Neuronal stem cell (in vitro differentiated cells): Measurements from ENCODE around the gene FBXO22.
A peak's percentile ranks its signal among the peaks of the same experiment; 100 is the strongest.

Experiments
- DNase-seq: peaks from one replicate; pipeline ENCODE4 v3.0.0-alpha.2; 2013; ENCODE audit warnings: low spot score
- H2AFZ ChIP-seq: one replicate; pipeline ENCODE4 v1.6.1; 2013; ENCODE audit warnings: mild to moderate bottlenecking, low read length, inconsistent platforms
- H2AK5ac ChIP-seq: 2 replicates; pipeline ENCODE4 v1.6.1; 2013; ENCODE audit warnings: low read depth, mild to moderate bottlenecking, inconsistent platforms, low read length, moderate library complexity, mixed read lengths
- H2BK120ac ChIP-seq: 2 replicates; pipeline ENCODE4 v1.6.1; 2013; ENCODE audit warnings: low read depth, mild to moderate bottlenecking, inconsistent platforms, low read length, moderate library complexity, mixed read lengths
- H2BK12ac ChIP-seq: one replicate; pipeline ENCODE4 v1.6.1; 2013; ENCODE audit warnings: low read length, inconsistent platforms
- H2BK15ac ChIP-seq: 2 replicates; pipeline ENCODE4 v1.6.1; 2013; ENCODE audit warnings: mild to moderate bottlenecking, low read length, inconsistent platforms, mixed read lengths
- H2BK5ac ChIP-seq: one replicate; pipeline ENCODE4 v1.6.1; 2013; ENCODE audit warnings: inconsistent platforms, mild to moderate bottlenecking, low read length, moderate library complexity
- H3K14ac ChIP-seq: one replicate; pipeline ENCODE4 v1.6.1; 2013; ENCODE audit warnings: low read length, inconsistent platforms
- H3K18ac ChIP-seq: 2 replicates; pipeline ENCODE4 v1.6.1; 2013; ENCODE audit warnings: low read length, inconsistent platforms
- H3K23ac ChIP-seq: 2 replicates; pipeline ENCODE4 v1.6.1; 2013; ENCODE audit warnings: low read depth, mild to moderate bottlenecking, mixed read lengths, low read length, inconsistent platforms; ENCODE audit not compliant: poor library complexity
- H3K27ac ChIP-seq: replicated peaks from 3 replicates; pipeline ENCODE4 v1.5.1; 2013; ENCODE audit warnings: low read length, inconsistent platforms
- H3K27me3 ChIP-seq, 3 experiments: 2 replicates each; pipeline ENCODE4 v1.6.1; 2013; ENCODE audit warnings: low read length in 3 of 3, mild to moderate bottlenecking in 2 of 3, inconsistent platforms in 1 of 3, low read depth in 1 of 3, mixed read lengths in 1 of 3, moderate library complexity in 1 of 3; ENCODE audit not compliant: control insufficient read depth in 3 of 3, insufficient read depth in 3 of 3
- H3K36me3 ChIP-seq, 2 donors: replicated peaks in 1 of 2; 2 replicates each; pipeline ENCODE4 v1.6.1; 2013; ENCODE audit warnings: low read length in 2 of 2; ENCODE audit not compliant: control insufficient read depth in 2 of 2, insufficient read depth in 2 of 2
- H3K4ac ChIP-seq: 2 replicates; pipeline ENCODE4 v1.6.1; 2013; ENCODE audit warnings: inconsistent platforms, mild to moderate bottlenecking, low read length, moderate library complexity
- H3K4me1 ChIP-seq, 2 donors: 1 replicate in 1 of 2; 2 replicates in 1 of 2; pipeline ENCODE4 v1.6.1; 2013; ENCODE audit warnings: low read length in 2 of 2, low read depth in 1 of 2; ENCODE audit not compliant: control insufficient read depth in 2 of 2, insufficient read depth in 1 of 2
- H3K4me2 ChIP-seq: one replicate; pipeline ENCODE4 v1.6.1; 2013; ENCODE audit warnings: mild to moderate bottlenecking, low read length, inconsistent platforms; ENCODE audit not compliant: insufficient read depth, poor library complexity, severe bottlenecking
- H3K4me3 ChIP-seq, 2 donors: 2 replicates each; pipeline ENCODE4 v1.5.1; 2013; ENCODE audit warnings: low read length in 2 of 2, mild to moderate bottlenecking in 2 of 2, inconsistent platforms in 1 of 2, moderate library complexity in 1 of 2
- H3K79me1 ChIP-seq: one replicate; pipeline ENCODE4 v1.6.1; 2013; ENCODE audit warnings: low read depth, mild to moderate bottlenecking, inconsistent platforms, low read length, moderate library complexity
- H3K9ac ChIP-seq: one replicate; pipeline ENCODE4 v1.6.1; 2013; ENCODE audit warnings: mild to moderate bottlenecking, low read depth, low read length, inconsistent platforms; ENCODE audit not compliant: poor library complexity
- H3K9me3 ChIP-seq, 2 donors: replicated peaks in 1 of 2; 2 replicates each; pipeline versions ENCODE3 to v1.6.1; 2013; ENCODE audit warnings: low read length in 2 of 2, mild to moderate bottlenecking in 2 of 2, inconsistent platforms in 1 of 2, low read depth in 1 of 2, mixed read lengths in 1 of 2, moderate library complexity in 1 of 2; ENCODE audit not compliant: control insufficient read depth in 2 of 2, insufficient read depth in 1 of 2
- H4K8ac ChIP-seq: one replicate; pipeline ENCODE4 v1.6.1; 2013; ENCODE audit warnings: low read depth, mild to moderate bottlenecking, inconsistent platforms, low read length, moderate library complexity
- H4K91ac ChIP-seq: one replicate; pipeline ENCODE4 v1.6.1; 2013; ENCODE audit warnings: low read length, low read depth, mild to moderate bottlenecking, inconsistent platforms; ENCODE audit not compliant: poor library complexity
- WGBS, 2 donors: extraction: QIAGEN DNeasy Blood & Tissue Kit; methylation state at CpG; one replicate each; pipeline ENCODE4 v1.1.7; 2013; ENCODE audit warnings: missing lambda C conversion rate in 2 of 2, mixed read lengths in 1 of 2; ENCODE audit not compliant: insufficient read length in 2 of 2, insufficient replicate concordance in 1 of 2; ENCODE audit errors: extremely low coverage in 2 of 2; 5-methylcytosine and 5-hydroxymethylcytosine counted together

Gene FBXO22

DNA sequence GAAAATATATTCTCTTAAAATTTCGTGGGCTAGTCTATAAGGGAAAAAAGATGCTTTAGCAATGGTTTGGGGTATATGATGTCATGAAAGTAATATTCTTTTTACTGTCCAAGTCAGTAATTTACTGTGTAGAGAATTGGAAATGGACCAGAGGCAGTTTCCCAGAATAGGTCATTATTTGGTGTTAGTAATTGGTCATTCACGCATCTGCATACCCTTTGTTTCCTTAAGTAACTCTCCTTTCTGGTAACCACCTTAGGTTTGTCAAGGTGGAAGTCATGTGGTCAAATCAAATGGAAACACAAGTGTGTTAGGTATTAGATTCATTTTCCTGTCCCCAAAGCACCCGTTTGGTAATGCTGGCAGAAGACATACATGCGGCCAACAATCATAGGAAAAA lies 23.9 kb downstream of the FBXO22 start:
- no peak overlapping the region for H2AFZ ChIP-seq
- no peak overlapping the region for H3K4me3 ChIP-seq
- H2BK5ac ChIP-seq, result no peak overlapping the region
- H3K4ac ChIP-seq, result no peak overlapping the region
- no peak overlapping the region for H3K18ac ChIP-seq
- H3K23ac ChIP-seq, result no peak overlapping the region
- WGBS, 2 donors, result no CpG with 5 or more reads among the region's 4 CpGs
- no peak overlapping the region for H2AK5ac ChIP-seq
- DNase-seq, result no peak
- no peak overlapping the region for H2BK120ac ChIP-seq
- H3K27ac ChIP-seq, result no peak overlapping the region
- no peak overlapping the region for H2BK12ac ChIP-seq
- no peak overlapping the region for H4K8ac ChIP-seq
- no peak overlapping the region for H4K91ac ChIP-seq
- no peaks in the 10 kb centered on the region for H3K27me3 ChIP-seq
- no peaks in the 10 kb centered on the region for H3K79me1 ChIP-seq
- no peaks in the 10 kb centered on the region for H3K9me3 ChIP-seq
- H3K9ac ChIP-seq, result no peak overlapping the region
- no peak overlapping the region for H3K4me2 ChIP-seq
- no peak overlapping the region for H3K14ac ChIP-seq
- no peak overlapping the region for H2BK15ac ChIP-seq
- H3K4me1 ChIP-seq, result no peaks in the 10 kb centered on the region
- H3K36me3 ChIP-seq, result peaks cover 13 to 96% of the 10 kb centered on the region in 2 donors

- WGBS, 2 donors, result no CpG with 5 or more reads among the region's 9 CpGs
- Histone ChIP-seq H2AK5ac (no peak overlapping the region), H3K4ac (no peak overlapping the region), H2BK12ac (no peak overlapping the region), H2AFZ (no peak overlapping the region), H3K79me1 (no peaks in the 10 kb centered on the region), H3K27ac (no peak overlapping the region), H3K4me1 (no peaks in the 10 kb centered on the region), H3K23ac (no peak overlapping the region), H3K27me3 (no peaks in the 10 kb centered on the region), H2BK15ac (no peak overlapping the region), H3K4me3 (no peak overlapping the region), H4K8ac (no peak overlapping the region), H3K9ac (no peak overlapping the region), H3K36me3 (peaks cover 18 to 97% of the 10 kb centered on the region in 2 donors), H4K91ac (no peak overlapping the region), H3K9me3 (no peaks in the 10 kb centered on the region), H2BK120ac (no peak overlapping the region), H3K18ac (no peak overlapping the region), H3K4me2 (no peak overlapping the region), H3K14ac (no peak overlapping the region), H2BK5ac (no peak overlapping the region)
- peak; percentile 24 for DNase-seq
Measured at GRCh38 chr15:75928680-75929608, 25.3 kb downstream of the FBXO22 start.

DNA sequence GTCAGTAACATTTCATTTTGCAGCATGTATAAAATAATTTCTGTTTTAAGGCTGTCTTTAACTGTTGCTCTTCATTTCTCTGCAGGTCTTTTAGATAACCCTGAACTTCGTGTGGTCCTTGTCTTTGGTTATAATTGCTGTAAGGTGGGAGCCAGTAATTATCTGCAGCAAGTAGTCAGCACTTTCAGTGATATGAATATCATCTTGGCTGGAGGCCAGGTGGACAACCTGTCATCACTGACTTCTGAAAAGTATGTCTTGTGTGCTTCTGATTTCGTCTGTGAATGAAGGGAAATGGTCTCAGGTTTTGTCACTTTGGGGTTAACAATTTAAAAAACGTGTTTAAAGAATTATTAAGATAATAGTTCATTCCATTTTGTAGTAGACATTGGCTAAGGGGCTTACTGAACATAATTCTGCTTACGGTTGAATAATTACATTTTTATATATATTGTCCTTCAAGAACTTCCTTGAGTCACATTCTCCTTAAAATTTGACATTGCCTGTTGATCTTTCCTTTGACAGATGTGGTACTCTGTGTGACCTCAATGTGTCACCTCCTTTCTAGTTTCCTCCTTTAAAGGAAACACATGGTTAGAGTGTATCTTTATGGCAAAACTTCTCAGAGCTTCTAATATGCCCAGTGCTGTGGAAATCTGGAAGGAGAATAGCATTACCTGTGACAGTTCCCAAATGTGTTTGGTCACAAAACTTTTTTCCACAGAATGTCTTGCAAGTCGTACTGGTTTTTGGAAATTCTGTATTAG lies 26.3 kb downstream of the FBXO22 start:
- no peak overlapping the region for H2BK120ac ChIP-seq
- H3K9ac ChIP-seq, result no peak overlapping the region
- H4K91ac ChIP-seq, result no peak overlapping the region
- no peak overlapping the region for H2BK5ac ChIP-seq
- no peaks in the 10 kb centered on the region for H3K79me1 ChIP-seq
- no peak for DNase-seq
- H3K4me1 ChIP-seq, result no peaks in the 10 kb centered on the region
- no peak overlapping the region for H3K23ac ChIP-seq
- no peak overlapping the region for H3K4me2 ChIP-seq
- H3K18ac ChIP-seq, result no peak overlapping the region
- H3K36me3 ChIP-seq, result peaks cover 17 to 97% of the 10 kb centered on the region in 2 donors
- H2BK15ac ChIP-seq, result no peak overlapping the region
- no peak overlapping the region for H3K14ac ChIP-seq
- H3K4me3 ChIP-seq, result no peak overlapping the region
- H4K8ac ChIP-seq, result no peak overlapping the region
- no peaks in the 10 kb centered on the region for H3K27me3 ChIP-seq
- H3K4ac ChIP-seq, result no peak overlapping the region
- H3K27ac ChIP-seq, result no peak overlapping the region
- WGBS, 2 donors, result no CpG with 5 or more reads among the region's 5 CpGs
- H3K9me3 ChIP-seq, result no peaks in the 10 kb centered on the region
- no peak overlapping the region for H2AK5ac ChIP-seq
- H2AFZ ChIP-seq, result no peak overlapping the region
- H2BK12ac ChIP-seq, result no peak overlapping the region

GRCh38 chr15:75930866-75931265 lies 27.2 kb downstream of the FBXO22 start:
- no peak overlapping the region for H2BK120ac ChIP-seq
- H3K27ac ChIP-seq, result no peak overlapping the region
- no peak overlapping the region for H2BK5ac ChIP-seq
- no peak overlapping the region for H3K9ac ChIP-seq
- no peak overlapping the region for H3K4me2 ChIP-seq
- no peaks in the 10 kb centered on the region for H3K79me1 ChIP-seq
- no peak overlapping the region for H2AK5ac ChIP-seq
- H3K4ac ChIP-seq, result no peak overlapping the region
- no peak overlapping the region for H3K14ac ChIP-seq
- no CpG with 5 or more reads among the region's 2 CpGs for WGBS, 2 donors
- no peak overlapping the region for H4K8ac ChIP-seq
- no peaks in the 10 kb centered on the region for H3K4me1 ChIP-seq
- no peak overlapping the region for H2BK12ac ChIP-seq
- no peak overlapping the region for H3K23ac ChIP-seq
- H3K4me3 ChIP-seq, result no peak overlapping the region
- H3K18ac ChIP-seq, result no peak overlapping the region
- no peak overlapping the region for H2AFZ ChIP-seq
- H3K9me3 ChIP-seq, result no peaks in the 10 kb centered on the region
- H2BK15ac ChIP-seq, result no peak overlapping the region
- peaks cover 17 to 96% of the 10 kb centered on the region in 2 donors for H3K36me3 ChIP-seq
- DNase-seq, result no peak
- H4K91ac ChIP-seq, result no peak overlapping the region
- H3K27me3 ChIP-seq, result no peaks in the 10 kb centered on the region
